HG03442 (cell line): ENCODE measurements around the gene CUL3.

Source experiments
- ATAC-seq: cut with Tn5 transposase; IDR thresholded peaks from one replicate; pipeline ENCODE4 v1.9.1; 2021; ENCODE audit warnings: mild to moderate bottlenecking, moderate library complexity; ENCODE audit not compliant: unreplicated experiment

Gene CUL3

DNA sequence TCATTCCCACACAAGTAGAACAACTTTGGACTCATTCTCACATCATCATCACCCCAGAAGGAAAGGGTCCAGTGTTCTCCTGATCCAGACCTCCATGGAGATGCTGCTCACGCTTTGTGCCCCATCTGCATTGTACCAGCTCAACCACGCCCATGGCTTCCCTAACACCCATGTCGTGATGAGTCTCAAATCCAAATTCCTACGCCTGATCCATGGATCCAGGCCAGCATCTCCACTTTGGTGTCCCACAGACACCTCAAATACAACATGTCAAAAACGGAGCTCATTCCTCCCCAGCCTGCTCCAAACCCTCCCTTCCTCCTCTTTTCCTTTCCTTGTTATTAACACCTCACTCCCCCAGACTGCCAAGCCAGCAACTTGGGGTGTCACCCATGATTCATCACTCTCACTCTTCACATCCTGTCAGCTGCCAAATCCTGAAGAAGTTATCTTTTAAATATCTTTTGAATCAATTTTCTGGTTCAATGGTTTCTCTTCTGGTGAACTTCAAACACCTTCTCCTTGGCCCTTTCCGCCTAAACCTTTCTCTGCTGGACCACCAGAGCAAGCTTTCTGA, 153.1 kb downstream of the CUL3 start:
- no peak for ATAC-seq

DNA sequence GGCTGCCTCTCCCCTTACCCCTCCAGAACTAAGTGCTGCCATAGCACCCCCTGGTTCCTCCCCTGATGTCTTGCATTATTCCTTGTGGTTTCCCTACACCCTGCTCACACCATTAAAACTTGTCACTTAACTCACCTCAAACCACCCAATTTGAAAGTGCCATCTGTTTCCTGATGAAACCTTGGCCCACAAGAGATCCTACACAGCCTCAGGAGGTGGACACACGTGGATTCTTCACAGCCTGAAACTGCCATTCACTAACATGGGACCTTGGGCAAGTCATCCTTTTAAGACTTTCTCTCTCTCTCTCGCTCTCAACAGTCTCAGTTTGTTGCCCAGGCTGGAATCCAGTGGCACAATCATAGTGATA, 155.7 kb downstream of the CUL3 start:
- ATAC-seq, result no peak

DNA sequence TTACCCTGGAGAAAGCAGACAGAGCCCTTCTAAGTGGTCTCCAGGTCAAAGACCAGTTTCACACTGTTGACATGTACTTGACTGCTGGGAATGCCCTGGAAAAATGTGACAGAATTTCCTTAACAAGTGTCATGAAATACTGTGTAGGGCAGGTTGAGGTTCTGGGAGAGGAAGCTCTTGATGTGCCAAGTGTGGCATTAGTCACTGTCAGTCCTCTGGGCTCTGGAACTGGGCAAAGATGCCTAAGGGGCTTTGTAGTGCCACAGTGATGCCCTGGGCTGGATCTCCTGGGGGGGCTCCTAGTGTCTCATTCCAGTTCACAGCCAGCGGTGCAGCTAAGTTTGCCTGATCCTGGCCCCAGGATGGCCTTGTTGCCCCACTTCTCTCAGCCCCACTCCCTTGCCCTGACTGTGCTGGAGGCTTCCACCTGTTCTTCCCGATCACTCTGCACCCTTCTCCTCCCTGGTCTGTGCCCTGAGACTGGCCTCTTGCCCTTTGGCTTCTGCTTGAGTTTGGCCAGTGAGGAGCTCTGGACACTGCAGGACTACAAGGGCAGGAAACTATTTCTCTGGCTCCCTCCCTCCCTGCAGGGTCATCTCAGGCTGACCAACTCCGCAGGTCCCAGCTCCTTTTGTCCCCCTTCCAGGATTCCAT, 156.2 kb downstream of the CUL3 start:
- no peak for ATAC-seq

- no peak for ATAC-seq
Measured at GRCh38 chr2:224427471-224427870, 157.7 kb downstream of the CUL3 start.

DNA sequence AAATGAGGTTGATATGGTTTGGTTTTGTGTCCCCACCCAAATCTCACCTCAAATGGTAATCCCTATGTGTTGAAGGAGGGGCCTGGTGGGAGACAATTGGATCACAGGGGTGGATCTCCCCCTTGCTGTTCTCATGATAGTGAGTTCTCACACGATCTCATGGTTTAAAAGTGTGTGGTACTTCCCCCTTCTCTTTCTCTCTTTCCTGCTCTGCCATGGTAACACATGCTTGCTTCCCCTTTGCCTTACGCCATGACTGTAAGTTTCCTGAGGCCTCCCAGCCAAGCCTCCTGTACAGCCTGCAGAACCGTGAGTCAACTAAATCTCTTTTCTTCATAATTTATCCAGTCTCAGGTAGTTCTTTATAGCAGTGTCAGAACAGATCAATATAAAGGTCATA, 158.5 kb downstream of the CUL3 start:
- ATAC-seq, result no peak

DNA sequence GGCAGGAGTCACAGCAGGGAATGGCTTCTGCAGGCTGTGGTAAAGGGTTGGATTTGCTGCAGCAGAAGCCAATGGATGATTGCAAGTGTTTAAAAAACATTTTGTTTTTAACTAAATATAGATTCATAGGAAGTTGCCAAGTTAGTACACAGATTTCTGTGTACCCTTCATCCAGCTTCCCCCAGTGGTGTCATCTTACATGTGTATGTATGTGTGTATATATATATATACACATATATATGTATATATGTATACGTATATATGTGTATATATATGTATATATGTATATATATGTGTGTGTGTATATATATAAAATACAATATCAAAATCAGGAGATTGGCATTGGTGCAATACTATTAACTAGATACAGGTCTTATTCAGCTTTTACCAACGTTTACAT, 164.1 kb downstream of the CUL3 start:
- no peak for ATAC-seq
